ENCODE measurements around the gene RBM17.
"Not testable (repeated sequence)": the region's sequence is repeated elsewhere in the genome, so short reads cannot be mapped to it uniquely, and the experiment has no call there.

The RBM17 gene

GRCh38 chr10:6077071-6077675, 11.7 kb upstream of the RBM17 start:
- no peak overlapping the region for H3K4me3 ChIP-seq (ENCODE audit: low read depth, low read length)

- no peak overlapping the region for H3K4me3 ChIP-seq (ENCODE audit: low read depth, low read length)
These were observed 9.8 kb upstream of the RBM17 start for GRCh38 chr10:6079044-6079443.

GRCh38 chr10:6080417-6080973, 8.3 kb upstream of the RBM17 start:
- H3K4me3 ChIP-seq (ENCODE audit: low read depth, low read length), result no peak overlapping the region

DNA sequence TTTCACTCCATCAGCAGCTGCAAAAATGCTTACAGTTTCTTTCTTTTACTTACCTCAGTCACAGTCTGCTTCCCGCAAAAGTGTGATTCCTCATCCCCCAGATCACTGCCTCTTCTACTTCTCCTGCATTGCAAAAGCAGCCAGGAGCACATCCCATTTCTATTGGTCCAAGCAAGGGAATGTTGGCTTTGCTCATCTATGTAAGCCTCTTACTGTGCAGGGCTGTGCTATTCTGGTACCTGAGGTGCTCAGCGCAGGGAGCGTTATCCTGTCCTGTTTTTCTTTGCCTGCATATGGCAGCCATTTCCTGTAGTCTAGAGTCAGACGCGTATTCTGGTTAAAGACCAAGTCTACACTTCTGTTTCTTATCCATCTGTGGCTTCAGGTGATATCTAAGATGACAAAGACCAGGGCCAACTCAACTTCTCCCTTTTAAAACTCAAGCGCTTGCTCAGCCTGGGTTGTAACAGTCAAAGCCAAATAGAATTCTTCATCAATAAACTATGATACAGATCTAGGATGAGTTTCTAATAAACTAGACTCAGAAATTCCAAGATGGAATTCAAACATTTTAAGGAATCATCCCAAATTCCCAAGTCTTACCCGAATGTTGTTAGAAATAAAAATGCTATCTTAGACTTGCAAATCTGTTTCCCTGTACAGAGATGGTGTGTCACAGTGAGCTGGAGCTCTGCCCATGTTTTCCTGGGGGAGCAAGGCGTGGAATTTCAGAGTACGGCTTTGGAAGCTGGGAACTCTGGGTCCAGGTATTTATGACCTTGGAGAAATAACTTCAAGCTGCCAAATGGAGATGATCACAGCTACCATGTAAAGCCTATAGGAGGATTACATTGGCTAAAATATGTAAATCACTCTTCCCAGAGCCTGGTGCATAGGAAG, 6.1 kb upstream of the RBM17 start:
- no peak overlapping the region for H3K4me3 ChIP-seq (ENCODE audit: low read depth, low read length)

GRCh38 chr10:6083523-6084475, 5.0 kb upstream of the RBM17 start:
- no peak overlapping the region for H3K4me3 ChIP-seq (ENCODE audit: low read depth, low read length)

DNA sequence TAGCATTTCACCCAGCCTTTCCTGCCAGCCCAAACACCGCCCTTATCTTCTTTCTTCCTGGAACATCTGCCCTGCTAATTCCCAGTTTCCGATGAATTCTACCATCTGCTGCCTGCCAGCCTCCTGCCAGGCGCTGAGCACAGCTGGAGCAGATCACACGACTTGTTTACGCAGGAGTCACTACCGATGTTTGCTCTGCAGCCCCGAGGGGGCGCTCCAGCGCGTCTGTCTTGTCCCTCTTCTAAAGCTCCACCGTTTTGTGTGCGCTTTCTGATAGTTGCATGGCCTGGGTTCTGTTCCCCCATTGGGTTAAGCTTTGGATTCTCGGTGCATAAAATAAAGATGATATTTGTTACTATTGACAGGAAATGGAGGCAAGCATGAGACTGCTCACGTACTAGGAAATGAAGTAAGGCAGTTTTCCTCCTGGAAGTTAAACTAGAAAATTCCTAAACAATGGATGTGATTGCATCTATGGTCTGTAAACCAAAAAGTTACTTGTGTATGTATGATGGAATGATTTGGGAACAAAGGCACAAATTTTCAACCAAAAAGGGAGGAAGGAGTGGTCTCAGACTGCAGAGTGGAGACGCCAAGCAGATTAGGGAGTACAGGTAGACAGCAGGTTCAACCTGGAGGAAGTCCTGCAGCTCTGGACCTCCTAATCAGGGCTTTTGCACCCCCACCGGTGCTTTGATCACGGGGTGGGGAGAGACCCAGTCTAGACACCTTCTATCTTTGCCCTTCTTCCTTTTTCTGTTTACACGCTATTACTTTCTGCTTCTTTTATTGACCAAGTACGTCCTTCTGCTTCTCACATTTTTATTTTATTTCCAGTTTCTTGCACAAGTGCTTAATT, 2.2 kb upstream of the RBM17 start:
- H3K4me3 ChIP-seq (ENCODE audit: low read depth, low read length), result no peak overlapping the region

- peak overlapping the region; percentile 90 for H3K4me3 ChIP-seq (ENCODE audit: low read depth, low read length)
These were observed 743 bp downstream of the RBM17 start for GRCh38 chr10:6089334-6090219.

- no peak overlapping the region for H3K4me3 ChIP-seq (ENCODE audit: low read depth, low read length)
These were observed 2.8 kb downstream of the RBM17 start for GRCh38 chr10:6091630-6092029.

DNA sequence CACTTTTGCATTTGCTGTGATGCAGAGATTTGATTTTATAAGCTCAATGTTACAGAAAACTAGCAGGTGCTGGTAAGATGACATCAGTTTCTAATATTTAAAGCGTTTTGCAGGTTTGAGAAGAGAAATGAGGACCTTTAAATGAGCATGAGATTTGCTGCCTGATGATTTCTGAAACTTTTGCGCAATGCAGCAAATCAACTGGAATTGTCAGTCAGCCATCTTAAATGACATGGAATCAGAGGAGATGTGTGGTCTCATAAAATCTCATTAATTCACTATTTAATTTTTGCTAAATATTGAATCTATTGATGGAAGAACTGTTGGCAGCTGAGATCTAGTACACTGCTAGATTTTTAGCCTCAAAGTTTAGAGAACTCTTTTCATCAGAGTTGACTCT, 3.9 kb downstream of the RBM17 start:
- no peak overlapping the region for H3K4me3 ChIP-seq (ENCODE audit: low read depth, low read length)

- no peak overlapping the region for H3K4me3 ChIP-seq (ENCODE audit: low read depth, low read length)
These were observed 7.2 kb downstream of the RBM17 start for GRCh38 chr10:6095810-6096570.

DNA sequence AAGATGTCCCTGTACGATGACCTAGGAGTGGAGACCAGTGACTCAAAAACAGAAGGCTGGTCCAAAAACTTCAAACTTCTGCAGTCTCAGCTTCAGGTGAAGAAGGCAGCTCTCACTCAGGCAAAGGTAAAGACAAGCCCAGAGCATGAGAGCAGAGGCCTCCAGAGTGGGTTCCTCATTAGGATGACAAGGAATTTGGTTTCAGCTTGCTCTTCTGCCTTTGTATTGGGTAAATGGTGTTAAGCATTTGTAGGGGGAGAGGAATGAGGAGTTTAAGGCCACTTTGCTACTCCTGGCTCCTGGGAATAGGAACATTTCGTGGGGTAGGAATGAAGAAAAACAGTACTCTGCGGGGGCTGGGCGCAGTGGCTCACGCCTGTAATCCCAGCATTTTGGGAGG, 8.2 kb downstream of the RBM17 start:
- H3K4me3 ChIP-seq (ENCODE audit: low read depth, low read length), result no peak overlapping the region

- H3K4me3 ChIP-seq (ENCODE audit: low read depth, low read length), result no peak overlapping the region
These were observed 9.3 kb downstream of the RBM17 start for GRCh38 chr10:6098156-6098555.

DNA sequence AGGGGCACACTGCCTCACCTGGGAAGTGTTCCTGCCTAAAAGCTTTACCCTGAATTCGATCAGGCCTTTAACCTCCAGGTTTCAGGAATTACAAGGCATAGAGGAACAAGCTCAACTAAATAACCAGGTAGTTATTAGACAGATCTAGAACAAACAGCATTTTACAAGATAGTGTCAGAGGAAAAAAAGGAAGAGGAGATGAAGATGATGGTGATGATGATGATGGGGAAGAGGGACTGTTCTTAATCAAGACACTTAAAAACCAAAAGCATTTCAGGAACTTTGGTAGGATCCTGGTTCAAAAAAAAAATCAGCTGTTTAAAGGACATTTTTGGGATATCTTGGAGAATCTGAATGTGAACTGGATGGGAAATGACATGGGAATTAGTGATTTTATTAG, 11.5 kb downstream of the RBM17 start:
- no peak overlapping the region for H3K4me3 ChIP-seq (ENCODE audit: low read depth, low read length)

DNA sequence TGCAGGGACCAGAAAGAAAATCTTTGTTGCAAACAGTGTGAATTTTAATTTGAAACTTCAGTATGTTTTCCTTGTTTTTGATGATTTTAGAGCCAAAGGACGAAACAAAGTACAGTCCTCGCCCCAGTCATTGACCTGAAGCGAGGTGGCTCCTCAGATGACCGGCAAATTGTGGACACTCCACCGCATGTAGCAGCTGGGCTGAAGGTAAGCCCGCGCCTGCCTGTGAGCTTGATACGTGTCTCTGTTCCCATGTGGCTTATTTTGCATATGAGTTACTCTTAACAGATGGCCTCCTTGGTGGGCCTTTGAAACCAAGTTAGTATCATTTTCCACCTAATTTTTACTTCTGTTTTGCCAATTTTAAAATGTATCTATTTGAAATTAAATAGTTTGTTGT, 12.3 kb downstream of the RBM17 start:
- no peak overlapping the region for H3K4me3 ChIP-seq (ENCODE audit: low read depth, low read length)

GRCh38 chr10:6102128-6102527, 13.3 kb downstream of the RBM17 start:
- no peak overlapping the region for H3K4me3 ChIP-seq (ENCODE audit: low read depth, low read length)

- no peak overlapping the region for H3K4me3 ChIP-seq (ENCODE audit: low read depth, low read length)
These were observed 14.8 kb downstream of the RBM17 start for GRCh38 chr10:6103591-6103990.

GRCh38 chr10:6107616-6108015, 18.8 kb downstream of the RBM17 start:
- H3K4me3 ChIP-seq (ENCODE audit: low read depth, low read length), result not testable (repeated sequence)

- no peak overlapping the region for H3K4me3 ChIP-seq (ENCODE audit: low read depth, low read length)
These were observed 19.2 kb downstream of the RBM17 start for GRCh38 chr10:6108072-6108471.
